IPS-20b (cell line): ENCODE data around the gene PRM1.

Experiments used
- H3K27ac ChIP-seq: one replicate; pipeline ENCODE4 v1.5.1; 2013; ENCODE audit warnings: low read length
- H3K27me3 ChIP-seq: 2 replicates; pipeline ENCODE4 v1.6.1; 2013; ENCODE audit warnings: mild to moderate bottlenecking, low read length, inconsistent platforms; ENCODE audit not compliant: insufficient read depth
- H3K36me3 ChIP-seq: 2 replicates; pipeline ENCODE4 v1.6.1; 2013; ENCODE audit warnings: low read depth, mild to moderate bottlenecking, inconsistent platforms, low read length, moderate library complexity; ENCODE audit not compliant: insufficient read depth
- H3K4me1 ChIP-seq: 2 replicates; pipeline ENCODE4 v1.6.1; 2013; ENCODE audit warnings: mild to moderate bottlenecking, control low read depth, inconsistent platforms, low read length, moderate library complexity; ENCODE audit not compliant: insufficient read depth
- H3K4me3 ChIP-seq: 2 replicates; pipeline ENCODE4 v1.5.1; 2013; ENCODE audit warnings: mild to moderate bottlenecking, low read length, inconsistent platforms
- H3K9ac ChIP-seq: 2 replicates; pipeline ENCODE4 v1.6.1; 2013; ENCODE audit warnings: low read depth, mild to moderate bottlenecking, inconsistent platforms, low read length, moderate library complexity
- H3K9me3 ChIP-seq: 2 replicates; pipeline ENCODE4 v1.6.1; 2013; ENCODE audit warnings: mild to moderate bottlenecking, low read depth, low read length, inconsistent platforms; ENCODE audit not compliant: insufficient read depth

Gene PRM1

GRCh38 chr16:11280616-11281522, at the start of gene PRM1:
TSS of gene PRM1 (minus strand) at chr16:11281330. CDS start at chr16:11281238, 92 bp downstream.
- H3K27me3 ChIP-seq, result no peaks in the 10 kb centered on the region
- H3K4me3 ChIP-seq, result no peak within 1 kb of the TSS
- H3K36me3 ChIP-seq, result no peaks in the 10 kb centered on the region
- H3K9ac ChIP-seq, result no peak within 1 kb of the TSS; the same call in 1 of the 2 replicates
- peaks cover 3% of the 10 kb centered on the region; the same call in 1 of the 2 replicates for H3K4me1 ChIP-seq
- no peak within 1 kb of the TSS for H3K27ac ChIP-seq
- no peaks in the 10 kb centered on the region for H3K9me3 ChIP-seq

GRCh38 chr16:11330526-11331237, 49.6 kb upstream of the PRM1 start:
- Histone ChIP-seq H3K36me3 (no peaks in the 10 kb centered on the region), H3K27ac (no peak overlapping the region), H3K9ac (no peak overlapping the region), H3K27me3 (no peaks in the 10 kb centered on the region), H3K4me1 (peaks cover 23% of the 10 kb centered on the region; the same call in 1 of the 2 replicates), H3K4me3 (no peak overlapping the region), H3K9me3 (peaks cover 4% of the 10 kb centered on the region; the same call in 1 of the 2 replicates)

GRCh38 chr16:11329891-11330290, 48.8 kb upstream of the PRM1 start:
- Histone ChIP-seq H3K27me3 (no peaks in the 10 kb centered on the region), H3K36me3 (no peaks in the 10 kb centered on the region), H3K4me3 (no peak overlapping the region), H3K27ac (peak overlapping the region; percentile 17), H3K4me1 (peaks cover 23% of the 10 kb centered on the region; the same call in 1 of the 2 replicates), H3K9me3 (peaks cover 2% of the 10 kb centered on the region; the same call in 1 of the 2 replicates), H3K9ac (peak overlapping the region; percentile 84; the same call in 1 of the 2 replicates)

GRCh38 chr16:11329071-11329491, 48.0 kb upstream of the PRM1 start:
- peak overlapping the region; percentile 84 for H3K9ac ChIP-seq
- H3K4me1 ChIP-seq, result peaks cover 23% of the 10 kb centered on the region; the same call in 1 of the 2 replicates
- peak overlapping the region; percentile 51 for H3K4me3 ChIP-seq
- no peaks in the 10 kb centered on the region for H3K9me3 ChIP-seq
- no peaks in the 10 kb centered on the region for H3K27me3 ChIP-seq
- H3K27ac ChIP-seq, result peak overlapping the region; percentile 88
- H3K36me3 ChIP-seq, result no peaks in the 10 kb centered on the region

GRCh38 chr16:11328172-11329070, 47.3 kb upstream of the PRM1 start:
- peaks cover 23% of the 10 kb centered on the region; the same call in 1 of the 2 replicates for H3K4me1 ChIP-seq

GRCh38 chr16:11327277-11328171, 46.4 kb upstream of the PRM1 start:
- no peaks in the 10 kb centered on the region for H3K27me3 ChIP-seq
- peak overlapping the region; percentile 88 for H3K27ac ChIP-seq
- H3K9ac ChIP-seq, result peak overlapping the region; percentile 84; the same call in 1 of the 2 replicates
- H3K9me3 ChIP-seq, result no peaks in the 10 kb centered on the region
- H3K4me1 ChIP-seq, result peaks cover 23% of the 10 kb centered on the region; the same call in 1 of the 2 replicates
- no peaks in the 10 kb centered on the region for H3K36me3 ChIP-seq
- H3K4me3 ChIP-seq, result peak overlapping the region; percentile 51; the same call in 1 of the 2 replicates

More at GRCh38 chr16:11328172-11329070, 47.3 kb upstream of the PRM1 start:
- Histone ChIP-seq H3K9me3 (no peaks in the 10 kb centered on the region), H3K36me3 (no peaks in the 10 kb centered on the region), H3K27ac (peak overlapping the region; percentile 88), H3K27me3 (no peaks in the 10 kb centered on the region), H3K4me3 (peak overlapping the region; percentile 51), H3K9ac (peak overlapping the region; percentile 84)

GRCh38 chr16:11326737-11327276, 45.7 kb upstream of the PRM1 start:
- Histone ChIP-seq H3K27ac (no peak overlapping the region), H3K9me3 (no peaks in the 10 kb centered on the region), H3K4me1 (peaks cover 23% of the 10 kb centered on the region; the same call in 1 of the 2 replicates), H3K36me3 (no peaks in the 10 kb centered on the region), H3K9ac (peak overlapping the region; percentile 6; the same call in 1 of the 2 replicates), H3K4me3 (no peak overlapping the region), H3K27me3 (no peaks in the 10 kb centered on the region)

- Histone ChIP-seq H3K27me3 (no peaks in the 10 kb centered on the region), H3K4me1 (peaks cover 23% of the 10 kb centered on the region; the same call in 1 of the 2 replicates), H3K9me3 (no peaks in the 10 kb centered on the region), H3K9ac (no peak overlapping the region), H3K27ac (no peak overlapping the region), H3K4me3 (no peak overlapping the region), H3K36me3 (no peaks in the 10 kb centered on the region)
Measured at GRCh38 chr16:11326084-11326736, 45.1 kb upstream of the PRM1 start.

- H3K9me3 ChIP-seq, result no peaks in the 10 kb centered on the region
- H3K36me3 ChIP-seq, result no peaks in the 10 kb centered on the region
- H3K4me3 ChIP-seq, result no peak overlapping the region
- no peak overlapping the region for H3K27ac ChIP-seq
- no peak overlapping the region for H3K9ac ChIP-seq
- H3K4me1 ChIP-seq, result peaks cover 23% of the 10 kb centered on the region; the same call in 1 of the 2 replicates
- no peaks in the 10 kb centered on the region for H3K27me3 ChIP-seq
Measured at GRCh38 chr16:11325404-11326083, 44.4 kb upstream of the PRM1 start.
